GM23338 (cell line): ENCODE data around the gene IGFBPL1.

Experiments
- CREB1 ChIP-seq: fragments of 250-450 bp; sonication (Bioruptor Pico); IDR thresholded peaks from 2 replicates; pipeline ENCODE4 v1.5.0; 2020; ENCODE audit warnings: low read depth, mild to moderate bottlenecking, moderate library complexity
- CTCF ChIP-seq, 2 experiments: fragments of 200-600 bp in 1 of 2; sonication (generic) in 1 of 2; conservative IDR thresholded peaks; 2 replicates each; pipeline versions ENCODE4 v1.5.1 to v1.6.1; 2016 to 2017; ENCODE audit warnings: antibody characterized with exemption in 2 of 2, low read depth in 2 of 2, mild to moderate bottlenecking in 2 of 2, moderate library complexity in 1 of 2
- EZH2 ChIP-seq: fragments of 200-600 bp; sonication (generic); IDR thresholded peaks from one replicate; pipeline ENCODE4 v1.8.0; 2017; ENCODE audit warnings: antibody characterized with exemption, mild to moderate bottlenecking, low read depth; ENCODE audit not compliant: unreplicated experiment
- POLR2AphosphoS5 ChIP-seq: IDR thresholded peaks from 2 replicates; pipeline ENCODE4 v1.6.1; 2016; ENCODE audit warnings: antibody characterized with exemption, low read depth
- STAT1 ChIP-seq: IDR thresholded peaks from one replicate; pipeline ENCODE4 v1.6.1; 2016; ENCODE audit warnings: antibody characterized with exemption; ENCODE audit not compliant: unreplicated experiment

GRCh38 chr9:38412751-38413150 lies 11.5 kb downstream of the IGFBPL1 start:
- no peak for TF ChIP-seq CTCF (conservative IDR thresholded peaks at IDR 0.05; ENCODE audit: low read depth in 2 of 2)
- TF ChIP-seq EZH2: no peak
- no peak for TF ChIP-seq POLR2AphosphoS5
- TF ChIP-seq STAT1: no peak
- no peak for TF ChIP-seq CREB1
